NB4 (cell line): Measurements from ENCODE around the gene AUTS2.

Source experiments
- MYC ChIP-seq: IDR thresholded peaks from 2 replicates; pipeline ENCODE4 v1.6.1; 2011; ENCODE audit warnings: low read depth, low read length
- POLR2A ChIP-seq: IDR thresholded peaks from 2 replicates; pipeline ENCODE4 v1.6.1; 2011; ENCODE audit warnings: mild to moderate bottlenecking; ENCODE audit not compliant: insufficient read length; ENCODE audit errors: extremely low read depth
- TF ChIP-seq, protein P1 (sequence below): IDR thresholded peaks from one replicate; pipeline ENCODE4 v1.5.1; 2012; ENCODE audit warnings: low read depth, low read length
- TF ChIP-seq, protein P2 (sequence below): IDR thresholded peaks from 2 replicates; pipeline ENCODE4 v1.6.1; 2011; ENCODE audit warnings: low read depth, low read length

DNA sequence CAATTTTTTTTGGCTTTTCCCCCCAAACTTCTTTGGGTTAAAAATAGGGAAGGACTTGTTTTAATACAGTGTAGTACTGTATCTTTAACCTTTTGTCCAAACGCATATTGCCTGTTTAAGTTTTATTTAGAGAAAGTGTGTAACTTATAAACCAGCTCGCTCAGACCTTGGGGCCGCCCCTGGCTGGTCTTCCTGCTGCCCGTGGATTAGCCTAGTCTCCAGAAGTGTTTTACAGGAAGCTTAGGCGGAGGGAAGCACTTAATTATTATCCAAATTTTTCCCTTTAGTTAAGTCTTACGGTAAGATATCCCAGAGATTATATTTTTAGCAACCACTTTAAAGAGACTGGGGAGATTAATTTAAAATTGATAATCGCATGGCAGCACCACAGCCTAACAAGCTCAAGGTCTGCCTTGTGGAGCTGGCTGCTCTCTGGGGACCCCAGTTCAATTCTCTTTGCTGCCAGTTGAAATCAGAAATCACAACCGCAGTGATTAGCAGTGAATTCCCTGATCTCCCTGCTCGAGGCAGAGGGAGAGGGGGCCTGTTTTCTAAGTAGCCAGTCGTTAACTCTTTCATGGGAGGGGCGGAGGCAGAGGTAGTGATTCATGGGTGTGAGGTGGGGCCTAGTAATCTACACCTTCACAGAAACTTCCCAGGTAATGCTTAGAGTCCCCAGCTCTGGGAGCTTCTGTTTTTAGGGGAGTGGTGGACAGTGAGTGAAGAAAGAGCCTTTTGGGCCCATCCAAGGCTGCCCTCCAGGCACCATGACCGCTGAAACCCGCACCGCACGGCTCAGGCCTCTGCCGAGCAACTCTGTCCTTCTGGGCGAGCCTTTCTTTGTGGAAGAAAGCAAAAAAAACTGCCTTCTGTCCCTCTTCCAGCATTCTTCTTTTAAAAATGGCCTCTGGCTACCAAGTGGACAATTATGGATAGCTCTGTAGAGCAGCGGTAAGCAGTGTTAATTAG lies 984.9 kb downstream of the AUTS2 start:
- TF ChIP-seq POLR2A, result no peak
- TF ChIP-seq, protein P1, sequence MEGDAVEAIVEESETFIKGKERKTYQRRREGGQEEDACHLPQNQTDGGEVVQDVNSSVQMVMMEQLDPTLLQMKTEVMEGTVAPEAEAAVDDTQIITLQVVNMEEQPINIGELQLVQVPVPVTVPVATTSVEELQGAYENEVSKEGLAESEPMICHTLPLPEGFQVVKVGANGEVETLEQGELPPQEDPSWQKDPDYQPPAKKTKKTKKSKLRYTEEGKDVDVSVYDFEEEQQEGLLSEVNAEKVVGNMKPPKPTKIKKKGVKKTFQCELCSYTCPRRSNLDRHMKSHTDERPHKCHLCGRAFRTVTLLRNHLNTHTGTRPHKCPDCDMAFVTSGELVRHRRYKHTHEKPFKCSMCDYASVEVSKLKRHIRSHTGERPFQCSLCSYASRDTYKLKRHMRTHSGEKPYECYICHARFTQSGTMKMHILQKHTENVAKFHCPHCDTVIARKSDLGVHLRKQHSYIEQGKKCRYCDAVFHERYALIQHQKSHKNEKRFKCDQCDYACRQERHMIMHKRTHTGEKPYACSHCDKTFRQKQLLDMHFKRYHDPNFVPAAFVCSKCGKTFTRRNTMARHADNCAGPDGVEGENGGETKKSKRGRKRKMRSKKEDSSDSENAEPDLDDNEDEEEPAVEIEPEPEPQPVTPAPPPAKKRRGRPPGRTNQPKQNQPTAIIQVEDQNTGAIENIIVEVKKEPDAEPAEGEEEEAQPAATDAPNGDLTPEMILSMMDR, result no peak
- TF ChIP-seq, protein P2, sequence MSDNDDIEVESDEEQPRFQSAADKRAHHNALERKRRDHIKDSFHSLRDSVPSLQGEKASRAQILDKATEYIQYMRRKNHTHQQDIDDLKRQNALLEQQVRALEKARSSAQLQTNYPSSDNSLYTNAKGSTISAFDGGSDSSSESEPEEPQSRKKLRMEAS, result no peak
- TF ChIP-seq MYC, result no peak
